ENCODE data around the gene STK39. TPM values are rescaled to one million over a fixed set of nuclear protein-coding genes. Genes with fewer than 3 reads are reported as not detected.

Gene STK39
- total and polyA plus RNA-seq, 9 of the 15 experiments (the other 6 are each of a cell fraction or from before 2014, with no cell fraction given), result 0.19 to 0.76 (median 0.51) TPM

DNA sequence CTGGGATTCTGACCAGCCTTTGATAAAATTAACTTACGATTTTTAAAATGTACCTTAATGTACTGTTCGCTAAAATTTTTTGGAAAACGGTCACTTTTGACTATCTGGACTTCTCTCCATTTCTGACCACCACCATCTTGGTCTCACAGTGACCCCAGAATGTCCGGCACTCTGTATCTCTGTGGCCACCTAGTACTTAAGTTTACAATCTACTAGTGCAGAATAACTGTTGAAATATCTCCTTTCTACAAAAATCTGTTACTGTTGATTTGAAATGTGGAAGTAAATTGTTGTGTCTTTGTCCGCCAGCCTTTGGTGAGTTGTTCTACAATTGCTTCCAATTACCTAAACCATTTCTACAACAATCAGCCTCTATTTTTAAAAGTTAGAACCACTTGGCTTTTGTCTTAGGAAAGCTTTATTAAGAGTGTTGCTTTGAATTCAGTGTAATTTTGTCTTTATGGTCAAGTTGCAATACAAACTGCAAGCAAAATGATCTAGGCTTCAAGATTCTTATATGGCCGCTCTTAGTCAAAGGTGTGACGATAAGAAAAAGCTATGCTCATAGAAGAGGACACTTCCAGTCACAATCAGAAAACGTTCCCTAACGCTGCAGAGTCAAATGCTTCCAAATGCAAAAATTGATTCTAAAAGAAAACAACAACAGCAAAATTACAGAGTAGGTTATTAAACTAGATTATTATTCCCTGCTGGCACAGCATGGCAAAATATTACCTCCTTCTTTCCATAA lies 283.3 kb downstream of the STK39 start (continued):
- TF ChIP-seq, protein P1, sequence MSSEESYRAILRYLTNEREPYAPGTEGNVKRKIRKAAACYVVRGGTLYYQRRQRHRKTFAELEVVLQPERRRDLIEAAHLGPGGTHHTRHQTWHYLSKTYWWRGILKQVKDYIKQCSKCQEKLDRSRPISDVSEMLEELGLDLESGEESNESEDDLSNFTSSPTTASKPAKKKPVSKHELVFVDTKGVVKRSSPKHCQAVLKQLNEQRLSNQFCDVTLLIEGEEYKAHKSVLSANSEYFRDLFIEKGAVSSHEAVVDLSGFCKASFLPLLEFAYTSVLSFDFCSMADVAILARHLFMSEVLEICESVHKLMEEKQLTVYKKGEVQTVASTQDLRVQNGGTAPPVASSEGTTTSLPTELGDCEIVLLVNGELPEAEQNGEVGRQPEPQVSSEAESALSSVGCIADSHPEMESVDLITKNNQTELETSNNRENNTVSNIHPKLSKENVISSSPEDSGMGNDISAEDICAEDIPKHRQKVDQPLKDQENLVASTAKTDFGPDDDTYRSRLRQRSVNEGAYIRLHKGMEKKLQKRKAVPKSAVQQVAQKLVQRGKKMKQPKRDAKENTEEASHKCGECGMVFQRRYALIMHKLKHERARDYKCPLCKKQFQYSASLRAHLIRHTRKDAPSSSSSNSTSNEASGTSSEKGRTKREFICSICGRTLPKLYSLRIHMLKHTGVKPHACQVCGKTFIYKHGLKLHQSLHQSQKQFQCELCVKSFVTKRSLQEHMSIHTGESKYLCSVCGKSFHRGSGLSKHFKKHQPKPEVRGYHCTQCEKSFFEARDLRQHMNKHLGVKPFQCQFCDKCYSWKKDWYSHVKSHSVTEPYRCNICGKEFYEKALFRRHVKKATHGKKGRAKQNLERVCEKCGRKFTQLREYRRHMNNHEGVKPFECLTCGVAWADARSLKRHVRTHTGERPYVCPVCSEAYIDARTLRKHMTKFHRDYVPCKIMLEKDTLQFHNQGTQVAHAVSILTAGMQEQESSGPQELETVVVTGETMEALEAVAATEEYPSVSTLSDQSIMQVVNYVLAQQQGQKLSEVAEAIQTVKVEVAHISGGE (CRISPR knock-in tag; IDR thresholded peaks at IDR 0.05), result peak in 1 of 3 experiments; percentile 29; a peak in 1 of 6 replicates
- TF ChIP-seq ZNF197 (CRISPR knock-in tag; IDR thresholded peaks at IDR 0.05; ENCODE audit: low read depth), result peak; percentile 34; the same call in 1 of the 2 replicates
- TF ChIP-seq L3MBTL2 (IDR thresholded peaks at IDR 0.05), result peak; percentile 70; the same call in 1 of the 2 replicates
- TF ChIP-seq, protein P2, sequence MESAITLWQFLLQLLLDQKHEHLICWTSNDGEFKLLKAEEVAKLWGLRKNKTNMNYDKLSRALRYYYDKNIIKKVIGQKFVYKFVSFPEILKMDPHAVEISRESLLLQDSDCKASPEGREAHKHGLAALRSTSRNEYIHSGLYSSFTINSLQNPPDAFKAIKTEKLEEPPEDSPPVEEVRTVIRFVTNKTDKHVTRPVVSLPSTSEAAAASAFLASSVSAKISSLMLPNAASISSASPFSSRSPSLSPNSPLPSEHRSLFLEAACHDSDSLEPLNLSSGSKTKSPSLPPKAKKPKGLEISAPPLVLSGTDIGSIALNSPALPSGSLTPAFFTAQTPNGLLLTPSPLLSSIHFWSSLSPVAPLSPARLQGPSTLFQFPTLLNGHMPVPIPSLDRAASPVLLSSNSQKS (CRISPR knock-in tag; IDR thresholded peaks at IDR 0.05), result no peak
- TF ChIP-seq DMBX1 (CRISPR knock-in tag; IDR thresholded peaks at IDR 0.05; ENCODE audit: borderline replicate concordance), result peak; percentile 65
- TF ChIP-seq RFX1 (IDR thresholded peaks at IDR 0.05), result no peak
- TF ChIP-seq, protein P3, sequence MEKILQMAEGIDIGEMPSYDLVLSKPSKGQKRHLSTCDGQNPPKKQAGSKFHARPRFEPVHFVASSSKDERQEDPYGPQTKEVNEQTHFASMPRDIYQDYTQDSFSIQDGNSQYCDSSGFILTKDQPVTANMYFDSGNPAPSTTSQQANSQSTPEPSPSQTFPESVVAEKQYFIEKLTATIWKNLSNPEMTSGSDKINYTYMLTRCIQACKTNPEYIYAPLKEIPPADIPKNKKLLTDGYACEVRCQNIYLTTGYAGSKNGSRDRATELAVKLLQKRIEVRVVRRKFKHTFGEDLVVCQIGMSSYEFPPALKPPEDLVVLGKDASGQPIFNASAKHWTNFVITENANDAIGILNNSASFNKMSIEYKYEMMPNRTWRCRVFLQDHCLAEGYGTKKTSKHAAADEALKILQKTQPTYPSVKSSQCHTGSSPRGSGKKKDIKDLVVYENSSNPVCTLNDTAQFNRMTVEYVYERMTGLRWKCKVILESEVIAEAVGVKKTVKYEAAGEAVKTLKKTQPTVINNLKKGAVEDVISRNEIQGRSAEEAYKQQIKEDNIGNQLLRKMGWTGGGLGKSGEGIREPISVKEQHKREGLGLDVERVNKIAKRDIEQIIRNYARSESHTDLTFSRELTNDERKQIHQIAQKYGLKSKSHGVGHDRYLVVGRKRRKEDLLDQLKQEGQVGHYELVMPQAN (IDR thresholded peaks at IDR 0.05; ENCODE audit: borderline replicate concordance), result no peak
- TF ChIP-seq RBBP5 (IDR thresholded peaks at IDR 0.05; ENCODE audit: borderline replicate concordance, insufficient read depth, low read length, poor library complexity, severe bottlenecking), result no peak
- TF ChIP-seq, protein P4, sequence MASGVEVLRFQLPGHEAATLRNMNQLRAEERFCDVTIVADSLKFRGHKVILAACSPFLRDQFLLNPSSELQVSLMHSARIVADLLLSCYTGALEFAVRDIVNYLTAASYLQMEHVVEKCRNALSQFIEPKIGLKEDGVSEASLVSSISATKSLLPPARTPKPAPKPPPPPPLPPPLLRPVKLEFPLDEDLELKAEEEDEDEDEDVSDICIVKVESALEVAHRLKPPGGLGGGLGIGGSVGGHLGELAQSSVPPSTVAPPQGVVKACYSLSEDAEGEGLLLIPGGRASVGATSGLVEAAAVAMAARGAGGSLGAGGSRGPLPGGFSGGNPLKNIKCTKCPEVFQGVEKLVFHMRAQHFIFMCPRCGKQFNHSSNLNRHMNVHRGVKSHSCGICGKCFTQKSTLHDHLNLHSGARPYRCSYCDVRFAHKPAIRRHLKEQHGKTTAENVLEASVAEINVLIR (CRISPR knock-in tag; IDR thresholded peaks at IDR 0.05), result no peak
- peak; percentile 55 for TF ChIP-seq TEAD4 (IDR thresholded peaks at IDR 0.05; ENCODE audit: low read length)
- TF ChIP-seq TEAD4 (CRISPR knock-in tag; IDR thresholded peaks at IDR 0.05; ENCODE audit: borderline replicate concordance), result no peak

All from K562 (cell line).